ENCODE data around the gene MATN3. TPM values are rescaled to one million over a fixed set of nuclear protein-coding genes. Genes with fewer than 3 reads are reported as not detected.

MATN3 gene
- total RNA-seq, 2 donors from 2014 or later, result 0.12 to 0.13 TPM

DNA sequence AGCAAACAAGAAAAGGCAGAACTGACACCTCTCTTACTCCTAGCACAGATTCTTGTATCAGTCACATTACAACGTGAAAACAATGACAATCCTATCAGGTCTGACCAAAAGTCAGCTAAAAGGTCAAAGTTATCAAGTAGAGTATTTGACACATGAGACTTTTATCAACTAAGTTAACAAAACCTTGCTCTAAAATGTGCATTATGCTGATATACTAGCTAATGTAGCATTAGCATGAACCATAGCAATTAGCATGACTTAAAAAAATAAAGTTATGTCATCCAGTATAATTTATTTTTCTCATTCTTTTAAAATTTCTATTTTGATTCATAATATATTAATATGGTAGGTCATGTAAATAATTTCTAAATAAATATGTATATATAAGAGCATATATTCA lies 69.3 kb downstream of the MATN3 start:
- no peaks in the 10 kb centered on the region for H3K27me3 ChIP-seq
- H3K27ac ChIP-seq, result no peak overlapping the region
- TF ChIP-seq, protein P1, sequence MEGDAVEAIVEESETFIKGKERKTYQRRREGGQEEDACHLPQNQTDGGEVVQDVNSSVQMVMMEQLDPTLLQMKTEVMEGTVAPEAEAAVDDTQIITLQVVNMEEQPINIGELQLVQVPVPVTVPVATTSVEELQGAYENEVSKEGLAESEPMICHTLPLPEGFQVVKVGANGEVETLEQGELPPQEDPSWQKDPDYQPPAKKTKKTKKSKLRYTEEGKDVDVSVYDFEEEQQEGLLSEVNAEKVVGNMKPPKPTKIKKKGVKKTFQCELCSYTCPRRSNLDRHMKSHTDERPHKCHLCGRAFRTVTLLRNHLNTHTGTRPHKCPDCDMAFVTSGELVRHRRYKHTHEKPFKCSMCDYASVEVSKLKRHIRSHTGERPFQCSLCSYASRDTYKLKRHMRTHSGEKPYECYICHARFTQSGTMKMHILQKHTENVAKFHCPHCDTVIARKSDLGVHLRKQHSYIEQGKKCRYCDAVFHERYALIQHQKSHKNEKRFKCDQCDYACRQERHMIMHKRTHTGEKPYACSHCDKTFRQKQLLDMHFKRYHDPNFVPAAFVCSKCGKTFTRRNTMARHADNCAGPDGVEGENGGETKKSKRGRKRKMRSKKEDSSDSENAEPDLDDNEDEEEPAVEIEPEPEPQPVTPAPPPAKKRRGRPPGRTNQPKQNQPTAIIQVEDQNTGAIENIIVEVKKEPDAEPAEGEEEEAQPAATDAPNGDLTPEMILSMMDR (IDR thresholded peaks at IDR 0.05), result no peak
- H3K9me3 ChIP-seq, result no peaks in the 10 kb centered on the region
- H3K36me3 ChIP-seq, result no peaks in the 10 kb centered on the region
- no peak overlapping the region for H3K4me3 ChIP-seq
- intact Hi-C loops (cut with DNase I), result no loop called here
- no peak overlapping the region for H3K9ac ChIP-seq (ENCODE audit: low read depth in 2 of 2, low read length in 2 of 2)
- no peak for DNase-seq
- H3K4me1 ChIP-seq, result no peaks in the 10 kb centered on the region

DNA sequence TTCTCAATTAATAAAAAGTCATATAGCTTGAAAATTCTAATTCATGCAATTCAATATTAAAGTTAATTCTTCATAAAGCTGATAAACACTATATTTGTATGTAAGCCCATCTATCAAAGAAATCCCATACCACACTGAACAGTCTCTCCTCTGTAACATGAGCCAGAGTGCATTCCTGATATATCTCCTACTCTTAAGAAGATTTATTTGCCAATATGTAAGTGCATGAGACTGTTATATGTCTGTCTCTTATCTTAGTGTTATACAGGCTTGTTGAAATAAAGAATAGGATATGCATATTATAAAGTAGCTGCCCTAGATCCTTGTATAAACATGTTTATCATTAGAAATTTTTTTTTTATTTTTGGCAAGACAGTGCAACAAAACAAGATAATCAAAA lies 70.3 kb downstream of the MATN3 start:
- TF ChIP-seq, protein P1 (IDR thresholded peaks at IDR 0.05), result no peak
- intact Hi-C loops (cut with DNase I), result no loop called here
- DNase-seq, result no peak
- Histone ChIP-seq H3K9ac (ENCODE audit: low read depth in 2 of 2, low read length in 2 of 2) (no peak overlapping the region), H3K4me3 (no peak overlapping the region), H3K27ac (no peak overlapping the region), H3K9me3 (no peaks in the 10 kb centered on the region), H3K36me3 (no peaks in the 10 kb centered on the region), H3K27me3 (no peaks in the 10 kb centered on the region), H3K4me1 (no peaks in the 10 kb centered on the region)

Other genes with a start within 250 kb of the MATN3 start
- 1 to 10 TPM; 9.0 to 9.3 TPM for gene TTC32, start 110.7 kb downstream of the MATN3 start, total RNA-seq
- 1 to 10 TPM; 1.7 to 2.2 TPM for gene WDR35, start 22.6 kb downstream of the MATN3 start, total RNA-seq
- 100 to 1,000 TPM; 158 to 190 TPM for gene LAPTM4A, start 39.0 kb upstream of the MATN3 start, total RNA-seq
- gene SDC1, start 212.5 kb upstream of the MATN3 start, total RNA-seq, result 100 to 1,000 TPM; 156 to 213 TPM